HG03571 (cell line): Measurements from ENCODE around the gene TBC1D5.
"Not testable (repeated sequence)": the region's sequence is repeated elsewhere in the genome, so short reads cannot be mapped to it uniquely, and the experiment has no call there.

Experiments used
- ATAC-seq: cut with Tn5 transposase; IDR thresholded peaks from one replicate; pipeline ENCODE4 v1.9.1; 2021; ENCODE audit not compliant: unreplicated experiment

TBC1D5 gene

DNA sequence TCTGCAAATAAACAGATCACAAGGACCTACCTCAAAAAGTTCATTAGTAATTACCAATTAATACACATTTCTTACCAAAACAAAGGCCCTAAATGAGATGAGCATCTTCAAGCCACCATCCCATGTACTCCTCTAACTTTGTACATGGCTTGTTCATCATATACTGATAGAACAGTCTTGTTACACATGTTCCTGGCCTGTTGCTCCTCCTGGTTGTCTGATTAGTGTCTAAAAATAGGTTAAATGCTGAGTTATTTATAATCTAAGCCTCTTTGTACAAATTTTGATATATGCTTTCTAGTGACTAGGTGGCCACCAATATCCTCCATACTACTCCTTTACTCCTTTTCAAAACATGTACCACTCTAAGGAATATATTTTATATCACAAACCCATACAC lies 25.0 kb downstream of the TBC1D5 start:
- ATAC-seq, result no peak

GRCh38 chr3:17714473-17714872 lies 28.0 kb downstream of the TBC1D5 start:
- ATAC-seq, result no peak

- no peak for ATAC-seq
Observed at GRCh38 chr3:17709236-17709810, 33.1 kb downstream of the TBC1D5 start.

DNA sequence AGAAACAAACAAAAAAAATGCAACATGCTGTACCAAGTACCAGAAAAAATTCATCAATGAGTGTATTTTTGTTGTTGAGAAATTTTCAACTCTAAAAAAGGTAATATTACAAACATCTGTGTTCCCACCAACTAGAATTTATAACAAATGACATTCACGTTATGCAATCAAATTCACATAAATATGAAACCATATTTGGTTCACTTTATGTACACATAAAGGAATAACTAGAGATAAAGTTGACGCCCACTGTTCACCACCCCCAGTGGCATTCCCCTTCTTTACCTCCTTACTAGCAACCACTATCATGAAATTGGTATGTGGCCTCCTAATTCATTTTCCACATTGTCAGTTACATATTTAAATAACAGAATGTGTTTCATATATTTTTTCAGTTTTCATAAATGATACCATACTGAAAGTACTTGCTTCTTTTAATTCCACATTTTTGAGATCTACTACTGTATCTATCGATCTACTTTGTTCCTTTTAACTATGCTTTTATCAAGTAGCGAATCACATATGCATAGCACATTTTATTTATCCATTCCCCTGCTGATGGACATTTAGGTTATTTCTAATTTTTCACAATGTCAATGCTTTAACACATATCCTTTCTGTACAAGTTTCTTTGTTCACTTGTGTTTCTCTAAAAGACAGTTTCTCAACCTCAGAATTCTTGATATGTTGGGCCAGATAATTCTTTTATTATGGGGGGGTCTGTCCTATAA lies 34.5 kb downstream of the TBC1D5 start:
- ATAC-seq, result no peak

DNA sequence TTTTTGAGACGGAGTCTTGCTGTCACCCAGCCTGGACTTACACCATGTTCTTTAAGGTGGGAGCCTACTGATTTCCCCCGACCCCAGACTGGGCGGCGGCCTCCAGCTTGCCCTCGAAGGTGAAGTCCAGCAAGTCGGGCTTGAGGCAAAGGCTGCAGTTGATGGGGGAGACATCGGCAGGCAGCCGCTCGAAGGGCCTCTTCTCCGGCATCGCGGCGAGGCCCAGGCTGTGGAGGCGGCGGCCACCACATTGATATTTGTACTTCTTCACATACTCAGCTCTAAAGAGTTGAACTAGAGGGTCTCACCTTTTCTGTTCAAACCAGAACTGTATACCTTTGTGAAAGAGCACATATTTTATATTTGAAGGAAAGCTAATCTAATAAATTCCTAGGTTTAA lies 36.4 kb downstream of the TBC1D5 start:
- ATAC-seq, result not testable (repeated sequence)

GRCh38 chr3:17699815-17700214 lies 42.6 kb downstream of the TBC1D5 start:
- not testable (repeated sequence) for ATAC-seq

- not testable (repeated sequence) for ATAC-seq
Observed at GRCh38 chr3:17695665-17696064, 46.8 kb downstream of the TBC1D5 start.

- ATAC-seq, result not testable (repeated sequence)
Observed at GRCh38 chr3:17693670-17693999, 48.8 kb downstream of the TBC1D5 start.

DNA sequence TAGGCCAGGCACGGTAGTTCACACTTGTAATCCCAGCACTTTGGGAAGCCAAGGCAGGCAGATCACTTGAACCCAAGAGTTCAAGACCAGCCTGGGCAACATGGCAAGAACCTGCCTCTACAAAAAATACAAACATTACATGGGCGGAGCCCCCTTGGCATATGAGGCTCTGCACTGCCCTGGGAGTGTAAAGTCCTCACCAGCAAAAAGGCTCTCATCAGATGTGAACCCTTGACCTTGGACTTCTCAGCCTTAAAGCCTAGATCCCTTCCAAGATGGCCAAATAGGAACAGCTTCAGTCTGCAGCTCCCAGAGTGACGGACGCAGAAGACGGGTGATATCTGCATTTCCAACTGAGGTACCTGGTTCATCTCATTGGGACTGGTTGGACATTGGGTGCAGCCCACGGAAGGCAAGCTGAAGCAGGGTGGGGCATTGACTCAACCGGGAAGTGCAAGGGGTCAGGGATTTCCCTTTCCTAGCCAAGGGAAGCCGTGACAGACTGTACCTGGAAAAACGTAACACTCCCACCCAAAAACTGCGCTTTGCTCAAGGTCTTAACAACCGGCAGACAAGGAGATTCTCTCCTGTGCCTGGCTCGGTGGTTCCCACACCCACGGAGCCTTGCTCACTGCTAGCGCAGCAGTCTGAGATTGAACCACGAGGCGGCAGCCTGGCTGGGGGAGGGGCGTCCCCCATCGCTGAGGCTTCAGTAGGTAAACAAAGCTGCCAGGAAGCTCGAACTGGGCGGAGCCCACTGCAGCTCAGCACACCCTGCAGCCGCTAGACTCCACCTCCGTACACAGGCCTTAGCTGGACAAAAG lies 49.4 kb downstream of the TBC1D5 start:
- ATAC-seq, result not testable (repeated sequence)

- no peak for ATAC-seq
Observed at GRCh38 chr3:17687566-17687965, 54.9 kb downstream of the TBC1D5 start.

GRCh38 chr3:17686613-17687012 lies 55.8 kb downstream of the TBC1D5 start:
- no peak for ATAC-seq

- ATAC-seq, result no peak
Observed at GRCh38 chr3:17683542-17684207, 58.8 kb downstream of the TBC1D5 start.

- ATAC-seq, result no peak
Observed at GRCh38 chr3:17680530-17680929, 61.9 kb downstream of the TBC1D5 start.

DNA sequence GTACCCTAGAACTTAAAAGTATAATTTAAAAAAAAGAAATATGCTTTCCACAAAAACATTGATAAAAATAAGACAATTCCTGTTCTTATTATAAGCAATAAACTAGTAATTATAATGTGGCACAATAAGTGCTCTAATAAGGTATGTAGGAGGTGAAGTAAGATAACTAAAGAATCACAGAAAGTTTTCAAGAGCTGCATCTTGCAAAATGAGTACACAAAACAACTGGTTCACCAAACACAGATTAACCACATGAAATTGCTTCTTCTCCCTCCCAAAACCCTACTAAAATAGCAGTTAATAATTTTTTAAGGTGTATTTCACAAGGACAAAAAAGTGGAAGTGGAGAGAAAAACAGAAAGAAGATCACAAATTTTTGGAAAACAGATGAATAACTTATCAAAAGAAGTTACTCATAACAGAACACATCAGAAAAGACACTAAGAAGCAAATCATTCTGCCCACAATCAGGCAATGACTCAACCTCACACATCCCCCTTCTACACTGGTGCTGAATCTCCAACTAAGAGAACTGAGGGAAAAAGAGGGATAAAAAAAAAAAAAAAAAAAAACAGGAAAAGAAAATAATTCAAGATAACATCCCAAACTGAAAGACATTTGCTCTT lies 64.2 kb downstream of the TBC1D5 start:
- ATAC-seq, result no peak

GRCh38 chr3:17674082-17674686 lies 68.2 kb downstream of the TBC1D5 start:
- ATAC-seq, result no peak

GRCh38 chr3:17672506-17672905 lies 69.9 kb downstream of the TBC1D5 start:
- no peak for ATAC-seq

GRCh38 chr3:17670749-17671148 lies 71.7 kb downstream of the TBC1D5 start:
- ATAC-seq, result no peak

GRCh38 chr3:17664923-17665322 lies 77.5 kb downstream of the TBC1D5 start:
- ATAC-seq, result no peak

- ATAC-seq, result no peak
Observed at GRCh38 chr3:17656264-17656663, 86.2 kb downstream of the TBC1D5 start.

GRCh38 chr3:17655743-17656142 lies 86.7 kb downstream of the TBC1D5 start:
- no peak for ATAC-seq

DNA sequence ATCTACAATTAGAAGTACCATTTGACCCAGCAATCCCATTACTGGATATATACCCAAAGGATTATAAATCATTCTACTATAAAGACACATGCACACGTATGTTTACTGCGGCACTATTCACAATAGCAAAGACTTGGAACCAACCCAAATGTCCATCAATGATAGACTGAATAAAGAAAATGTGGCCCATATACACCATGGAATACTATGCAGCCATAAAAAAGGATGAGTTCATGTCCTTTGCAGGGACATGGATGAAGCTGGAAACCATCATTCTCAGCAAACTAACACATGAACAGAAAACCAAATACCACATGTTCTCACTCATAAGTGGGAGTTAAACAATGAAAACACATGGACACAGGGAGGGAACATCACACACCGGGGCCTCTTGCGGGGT lies 92.7 kb downstream of the TBC1D5 start:
- not testable (repeated sequence) for ATAC-seq
